DOHH2 (cell line): ENCODE results near the gene FGGY.

ENCODE experiments used
- H3F3A ChIP-seq: fragments of 200-600 bp; sonication (generic), shearing (Covaris generic); 2 replicates; pipeline ENCODE4 v1.6.0; 2016; ENCODE audit warnings: antibody characterized with exemption, mild to moderate bottlenecking; ENCODE audit not compliant: control insufficient read depth, insufficient read depth
- H3K27ac ChIP-seq: fragments of 200-600 bp; sonication (generic); 2 replicates; pipeline ENCODE4 v1.5.1; 2014; ENCODE audit warnings: low read depth, mild to moderate bottlenecking, low read length, moderate library complexity
- H3K27me3 ChIP-seq: fragments of 200-600 bp; sonication (generic); 2 replicates; pipeline ENCODE4 v1.6.1; 2014; ENCODE audit warnings: mild to moderate bottlenecking, low read length, mixed read lengths; ENCODE audit not compliant: control insufficient read depth
- H3K36me3 ChIP-seq: fragments of 200-600 bp; sonication (generic); 2 replicates; pipeline ENCODE4 v1.6.1; 2014; ENCODE audit warnings: mild to moderate bottlenecking, low read length, moderate library complexity, mixed read lengths; ENCODE audit not compliant: control insufficient read depth
- H3K4me1 ChIP-seq: fragments of 200-600 bp; sonication (generic); 2 replicates; pipeline ENCODE4 v1.6.1; 2014; ENCODE audit warnings: mild to moderate bottlenecking, low read length, mixed read lengths; ENCODE audit not compliant: control insufficient read depth
- H3K4me2 ChIP-seq: fragments of 200-600 bp; sonication (generic); 2 replicates; pipeline ENCODE4 v1.6.0; 2014; ENCODE audit warnings: mild to moderate bottlenecking, low read length, moderate library complexity
- H3K4me3 ChIP-seq: fragments of 200-600 bp; sonication (generic); 2 replicates; pipeline ENCODE4 v1.5.1; 2014; ENCODE audit warnings: mild to moderate bottlenecking, low read length, mixed read lengths
- H3K79me2 ChIP-seq: fragments of 200-600 bp; sonication (generic); 2 replicates; pipeline ENCODE4 v1.6.1; 2014; ENCODE audit warnings: mild to moderate bottlenecking, low read length, mixed read lengths; ENCODE audit not compliant: control insufficient read depth
- H3K9me2 ChIP-seq: fragments of 200-600 bp; sonication (generic); replicated peaks from 2 replicates; pipeline ENCODE4 v1.6.1; 2014; ENCODE audit warnings: mild to moderate bottlenecking, low read length, mixed read lengths; ENCODE audit not compliant: control insufficient read depth
- H3K9me3 ChIP-seq: fragments of 200-600 bp; sonication (generic); 2 replicates; pipeline ENCODE4 v1.6.1; 2014; ENCODE audit warnings: antibody characterized with exemption, low read length, mixed read lengths; ENCODE audit not compliant: control insufficient read depth, insufficient read depth
- H4K20me1 ChIP-seq: fragments of 200-600 bp; sonication (generic); 2 replicates; pipeline ENCODE4 v1.6.0; 2014; ENCODE audit warnings: low read depth, mild to moderate bottlenecking, antibody characterized with exemption, low read length, moderate library complexity; ENCODE audit not compliant: control insufficient read depth, insufficient read depth
- CTCF ChIP-seq: fragments of 200-600 bp; sonication (generic); IDR thresholded peaks from one replicate; pipeline ENCODE4 v1.5.1; 2014; ENCODE audit warnings: antibody characterized with exemption, mild to moderate bottlenecking, low read depth, low read length; ENCODE audit not compliant: poor library complexity, severe bottlenecking
- EZH2phosphoT487 ChIP-seq: fragments of 200-600 bp; sonication (generic); IDR thresholded peaks from 2 replicates; pipeline ENCODE4 v1.6.1; 2017; ENCODE audit warnings: borderline replicate concordance, mild to moderate bottlenecking, antibody characterized with exemption, low read length, moderate library complexity, mixed read lengths

The FGGY gene

GRCh38 chr1:59805554-59805953, 508.7 kb downstream of the FGGY start:
- Histone ChIP-seq H3K4me1 (no peaks in the 10 kb centered on the region), H3K9me2 (no peaks in the 10 kb centered on the region), H3K4me2 (no peak overlapping the region), H3K36me3 (no peaks in the 10 kb centered on the region), H4K20me1 (no peaks in the 10 kb centered on the region), H3F3A (no peaks in the 10 kb centered on the region), H3K9me3 (no peaks in the 10 kb centered on the region), H3K4me3 (no peak overlapping the region), H3K79me2 (no peaks in the 10 kb centered on the region), H3K27me3 (no peaks in the 10 kb centered on the region), H3K27ac (no peak overlapping the region)
- TF ChIP-seq CTCF (no peak), EZH2phosphoT487 (no peak)
